ENCODE measurements around the gene KLK15.

GRCh38 chr19:50822661-50823208, 10.6 kb downstream of the KLK15 start:
- TF ChIP-seq CTCF (IDR thresholded peaks at IDR 0.05; ENCODE audit: low read depth, low read length) (no peak), EZH2phosphoT487 (IDR thresholded peaks at IDR 0.05; ENCODE audit: low read depth) (no peak)

Data from OCI-LY3 (cell line).